ENCODE results near the gene NAT8L.

Gene NAT8L

GRCh38 chr4:2041239-2042130 lies 17.6 kb upstream of the NAT8L start:
- no peak for TF ChIP-seq CTCF (IDR thresholded peaks at IDR 0.05; ENCODE audit: low read length)
- TF ChIP-seq EZH2 (IDR thresholded peaks at IDR 0.05; ENCODE audit: borderline replicate concordance, low read length): no peak
- H3F3A ChIP-seq (ENCODE audit: insufficient read depth, low read length): no peaks in the 10 kb centered on the region
- H3K4me3 ChIP-seq (ENCODE audit: low read depth, low read length, poor library complexity, severe bottlenecking): peak overlapping the region; percentile 51
- no peaks in the 10 kb centered on the region for H4K20me1 ChIP-seq (ENCODE audit: insufficient read depth, low read length)
- no peaks in the 10 kb centered on the region for H3K79me2 ChIP-seq (ENCODE audit: insufficient read depth, low read length)
- no peaks in the 10 kb centered on the region for H3K36me3 ChIP-seq (ENCODE audit: insufficient read depth, low read length)
- H3K27me3 ChIP-seq (ENCODE audit: insufficient read depth, low read length): no peaks in the 10 kb centered on the region; the same call in 1 of the 2 replicates
- no peak overlapping the region for H2AFZ ChIP-seq (ENCODE audit: low read length)
- H3K4me1 ChIP-seq (ENCODE audit: insufficient read depth, low read length, severe bottlenecking): no peaks in the 10 kb centered on the region
- H3K9me2 ChIP-seq (ENCODE audit: low read depth, low read length): no peaks in the 10 kb centered on the region
- H3K27ac ChIP-seq (ENCODE audit: low read depth, low read length, poor library complexity, severe bottlenecking): no peak overlapping the region
- H3K9ac ChIP-seq (ENCODE audit: low read length): no peak overlapping the region
- no peaks in the 10 kb centered on the region for H3K9me3 ChIP-seq (ENCODE audit: low read length)
- H3K4me2 ChIP-seq (ENCODE audit: low read length): peak overlapping the region; percentile 39; the same call in 1 of the 2 replicates

GRCh38 chr4:2042204-2042946 lies 16.8 kb upstream of the NAT8L start:
- H3K9ac ChIP-seq (ENCODE audit: low read length): no peak overlapping the region
- H3K36me3 ChIP-seq (ENCODE audit: insufficient read depth, low read length): no peaks in the 10 kb centered on the region
- no peaks in the 10 kb centered on the region for H3K9me3 ChIP-seq (ENCODE audit: low read length)
- no peaks in the 10 kb centered on the region for H3K27me3 ChIP-seq (ENCODE audit: insufficient read depth, low read length)
- H3K4me2 ChIP-seq (ENCODE audit: low read length): no peak overlapping the region; the same call in 1 of the 2 replicates
- no peak overlapping the region for H3K27ac ChIP-seq (ENCODE audit: low read depth, low read length, poor library complexity, severe bottlenecking)
- H3K4me1 ChIP-seq (ENCODE audit: insufficient read depth, low read length, severe bottlenecking): no peaks in the 10 kb centered on the region
- H3K4me3 ChIP-seq (ENCODE audit: low read depth, low read length, poor library complexity, severe bottlenecking): peak overlapping the region; percentile 51
- H3K79me2 ChIP-seq (ENCODE audit: insufficient read depth, low read length): no peaks in the 10 kb centered on the region
- no peak overlapping the region for H2AFZ ChIP-seq (ENCODE audit: low read length)
- H3F3A ChIP-seq (ENCODE audit: insufficient read depth, low read length): no peaks in the 10 kb centered on the region
- H4K20me1 ChIP-seq (ENCODE audit: insufficient read depth, low read length): no peaks in the 10 kb centered on the region
- TF ChIP-seq EZH2 (IDR thresholded peaks at IDR 0.05; ENCODE audit: borderline replicate concordance, low read length) (no peak), CTCF (IDR thresholded peaks at IDR 0.05; ENCODE audit: low read length) (no peak)
- no peaks in the 10 kb centered on the region for H3K9me2 ChIP-seq (ENCODE audit: low read depth, low read length)

GRCh38 chr4:2042947-2043395 lies 16.2 kb upstream of the NAT8L start:
- no peak overlapping the region for H3K4me3 ChIP-seq (ENCODE audit: low read depth, low read length, poor library complexity, severe bottlenecking)
- no peaks in the 10 kb centered on the region for H3K4me1 ChIP-seq (ENCODE audit: insufficient read depth, low read length, severe bottlenecking)
- no peaks in the 10 kb centered on the region for H3K9me2 ChIP-seq (ENCODE audit: low read depth, low read length)
- no peaks in the 10 kb centered on the region for H4K20me1 ChIP-seq (ENCODE audit: insufficient read depth, low read length)
- no peak overlapping the region for H3K27ac ChIP-seq (ENCODE audit: low read depth, low read length, poor library complexity, severe bottlenecking)
- no peaks in the 10 kb centered on the region for H3K27me3 ChIP-seq (ENCODE audit: insufficient read depth, low read length)
- no peaks in the 10 kb centered on the region for H3K79me2 ChIP-seq (ENCODE audit: insufficient read depth, low read length)
- H3K36me3 ChIP-seq (ENCODE audit: insufficient read depth, low read length): no peaks in the 10 kb centered on the region
- H3K9me3 ChIP-seq (ENCODE audit: low read length): no peaks in the 10 kb centered on the region
- no peak for TF ChIP-seq CTCF (IDR thresholded peaks at IDR 0.05; ENCODE audit: low read length)
- TF ChIP-seq EZH2 (IDR thresholded peaks at IDR 0.05; ENCODE audit: borderline replicate concordance, low read length): no peak
- H3K9ac ChIP-seq (ENCODE audit: low read length): no peak overlapping the region
- no peak overlapping the region for H3K4me2 ChIP-seq (ENCODE audit: low read length)
- H3F3A ChIP-seq (ENCODE audit: insufficient read depth, low read length): no peaks in the 10 kb centered on the region
- no peak overlapping the region for H2AFZ ChIP-seq (ENCODE audit: low read length)

Measured in OCI-LY1 (cell line).